GM21390 (cell line): ENCODE results near the gene CADPS2.

ENCODE experiments used
- ATAC-seq: cut with Tn5 transposase; IDR thresholded peaks from one replicate; pipeline ENCODE4 v1.9.1; 2021; ENCODE audit not compliant: unreplicated experiment

CADPS2 gene

DNA sequence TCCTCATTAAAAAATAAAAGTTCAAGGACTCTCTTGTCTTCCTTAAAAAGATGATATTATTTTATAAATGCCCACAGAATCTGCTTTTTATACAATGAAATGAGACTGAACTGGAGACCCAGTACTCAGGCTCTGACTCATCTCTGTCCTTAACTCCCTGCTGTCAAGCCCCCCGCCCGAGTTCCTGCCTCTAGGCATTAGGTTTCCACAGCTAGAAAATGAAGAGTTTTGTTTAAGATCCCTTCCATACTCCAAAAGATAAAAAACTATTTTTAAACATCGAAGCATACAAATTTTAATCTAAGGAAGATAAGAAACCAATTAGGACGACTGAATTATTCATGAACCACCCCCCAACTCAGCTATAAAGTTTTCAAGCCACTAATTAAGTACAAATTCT is 484.0 kb downstream of the CADPS2 start:
- no peak for ATAC-seq

- no peak for ATAC-seq
Measured at GRCh38 chr7:122397381-122397780, 488.9 kb downstream of the CADPS2 start.

GRCh38 chr7:122394512-122394911 is 491.7 kb downstream of the CADPS2 start:
- ATAC-seq: no peak

DNA sequence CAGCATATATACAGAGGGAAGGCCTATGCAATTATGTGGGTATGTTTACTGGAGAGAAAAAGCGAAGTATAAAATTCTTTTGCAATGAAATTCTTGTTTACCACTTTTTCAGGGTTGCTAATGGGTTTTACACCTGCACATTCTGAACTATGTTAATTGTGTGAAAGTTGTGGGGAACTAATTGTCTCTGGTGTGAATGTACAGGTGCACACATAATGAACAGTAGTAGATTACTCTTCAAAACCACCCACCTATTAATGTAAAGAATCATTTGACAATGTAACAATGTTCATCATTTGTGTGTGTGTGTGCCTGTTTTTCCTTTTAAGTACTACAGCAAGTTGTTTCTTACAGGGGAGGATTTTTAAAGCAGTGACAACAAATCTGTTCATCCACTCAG is 501.7 kb downstream of the CADPS2 start:
- no peak for ATAC-seq

DNA sequence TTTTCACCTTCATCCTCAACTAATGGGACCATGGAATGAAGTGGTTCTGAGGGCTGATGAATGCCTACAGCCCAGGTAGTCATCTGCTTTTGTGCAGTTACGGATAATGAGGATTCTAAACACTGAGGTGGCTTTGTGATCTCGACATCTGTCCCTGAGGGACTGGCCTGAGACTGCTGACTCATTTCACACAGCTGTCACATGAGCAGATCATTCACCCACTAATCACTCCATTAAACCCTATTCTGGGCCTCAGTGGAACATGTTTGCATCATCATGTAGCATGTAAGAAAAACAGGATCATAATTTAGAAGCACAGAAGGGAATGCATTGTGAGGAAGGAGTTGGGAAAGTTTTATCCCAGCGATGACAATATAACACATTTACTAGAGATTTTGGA is 502.3 kb downstream of the CADPS2 start:
- ATAC-seq: peak; percentile 86

GRCh38 chr7:122380992-122381391 is 505.3 kb downstream of the CADPS2 start:
- no peak for ATAC-seq

DNA sequence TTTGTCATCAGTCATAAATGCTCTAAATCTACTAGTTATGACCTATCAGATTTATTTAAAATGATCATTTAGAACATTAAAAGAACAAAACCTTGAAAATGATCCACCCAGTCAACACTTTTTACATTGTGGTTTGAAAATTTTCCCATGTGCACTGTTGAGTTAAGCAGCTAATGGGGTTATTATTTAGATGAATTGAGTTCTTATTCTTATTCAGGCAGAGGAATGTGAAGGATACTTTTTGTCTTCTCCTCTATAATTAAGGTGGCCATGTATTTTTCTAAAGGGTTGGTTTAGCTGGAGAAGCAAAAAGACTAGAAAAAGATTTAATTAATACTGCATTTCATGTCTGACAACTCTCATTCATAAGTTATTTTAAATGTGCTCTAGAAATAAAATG is 506.8 kb downstream of the CADPS2 start:
- ATAC-seq: no peak

- no peak for ATAC-seq
Measured at GRCh38 chr7:122369756-122370155, 516.5 kb downstream of the CADPS2 start.

DNA sequence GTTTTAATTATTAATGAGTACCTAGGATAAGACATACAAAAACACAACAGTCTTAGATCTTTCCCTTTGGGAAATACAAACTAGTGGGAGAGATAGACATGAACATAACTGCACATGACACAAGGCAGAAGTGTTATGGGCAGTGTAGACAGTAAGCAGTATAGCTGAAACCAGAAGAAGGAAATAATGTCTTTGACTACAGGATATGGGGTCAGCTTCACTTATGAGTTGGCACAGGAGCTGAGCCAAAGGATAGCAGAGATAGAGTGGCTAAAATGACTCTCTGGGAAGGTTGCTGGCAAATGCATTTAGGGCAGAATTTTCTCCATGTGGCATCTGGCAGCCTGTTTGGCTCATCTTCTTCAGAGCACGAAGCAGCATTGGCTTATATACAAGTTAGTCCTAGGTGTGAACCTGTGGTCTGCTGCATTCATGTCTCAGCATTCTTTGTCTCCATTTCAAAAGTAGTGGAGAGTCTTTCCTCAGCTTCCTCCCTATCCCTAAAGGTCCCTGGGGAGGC is 521.4 kb downstream of the CADPS2 start:
- ATAC-seq: no peak

GRCh38 chr7:122363144-122363543 is 523.1 kb downstream of the CADPS2 start:
- ATAC-seq: no peak

- ATAC-seq: no peak
Measured at GRCh38 chr7:122362473-122362872, 523.8 kb downstream of the CADPS2 start.

DNA sequence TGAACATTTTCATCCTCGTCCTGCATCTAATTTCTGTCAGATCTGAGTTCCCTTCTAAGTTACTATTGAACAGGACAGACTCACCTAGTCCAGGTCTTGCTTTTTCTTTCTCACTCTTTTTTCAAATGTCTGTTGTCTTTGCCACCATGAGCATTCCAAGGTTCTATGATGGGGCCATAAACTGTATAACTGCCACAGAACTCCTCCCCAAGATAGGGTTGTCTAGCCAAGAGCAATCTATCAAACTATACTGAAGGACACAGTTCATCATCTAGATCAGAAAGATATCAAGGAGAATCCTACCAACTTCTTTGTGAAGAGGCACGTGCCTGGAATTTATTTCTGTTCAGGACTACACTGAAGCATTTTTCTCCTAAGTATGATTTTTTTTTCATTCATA is 531.6 kb downstream of the CADPS2 start:
- no peak for ATAC-seq

DNA sequence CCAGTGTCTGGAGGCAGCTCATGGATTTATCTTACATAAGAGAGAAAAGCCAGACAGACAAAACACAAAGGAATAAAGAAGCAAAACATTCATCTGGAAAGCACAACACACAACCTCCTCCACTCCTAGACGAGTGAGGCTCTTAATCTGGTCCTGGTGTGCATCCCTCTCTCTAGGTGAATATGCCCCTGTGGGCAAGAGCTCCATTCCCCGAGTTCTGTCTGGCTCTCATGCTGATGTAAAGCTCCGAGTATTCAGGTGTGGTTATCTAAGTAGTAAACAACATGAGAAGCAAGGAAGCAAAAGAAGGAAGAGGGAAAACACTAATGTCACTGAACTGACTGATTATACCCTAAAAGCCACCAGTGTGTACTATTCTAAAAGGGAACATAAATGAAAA is 533.8 kb downstream of the CADPS2 start:
- no peak for ATAC-seq

GRCh38 chr7:122350701-122351100 is 535.6 kb downstream of the CADPS2 start:
- no peak for ATAC-seq

DNA sequence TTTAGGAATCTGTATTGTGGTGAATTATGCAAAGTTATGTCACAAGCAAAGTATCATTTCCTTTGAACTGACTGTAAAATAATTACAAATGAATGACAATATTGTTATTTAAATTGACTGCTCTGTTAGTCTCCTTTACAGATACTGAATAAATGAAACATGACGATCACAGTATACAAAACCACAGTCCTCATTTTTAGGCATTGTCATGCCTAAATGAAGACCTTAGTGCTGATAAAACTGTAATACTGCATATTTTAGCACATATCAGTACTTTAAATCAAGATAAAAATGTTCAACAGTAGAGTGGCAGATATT is 542.0 kb downstream of the CADPS2 start:
- ATAC-seq: no peak

GRCh38 chr7:122343601-122344302 is 542.5 kb downstream of the CADPS2 start:
- no peak for ATAC-seq

DNA sequence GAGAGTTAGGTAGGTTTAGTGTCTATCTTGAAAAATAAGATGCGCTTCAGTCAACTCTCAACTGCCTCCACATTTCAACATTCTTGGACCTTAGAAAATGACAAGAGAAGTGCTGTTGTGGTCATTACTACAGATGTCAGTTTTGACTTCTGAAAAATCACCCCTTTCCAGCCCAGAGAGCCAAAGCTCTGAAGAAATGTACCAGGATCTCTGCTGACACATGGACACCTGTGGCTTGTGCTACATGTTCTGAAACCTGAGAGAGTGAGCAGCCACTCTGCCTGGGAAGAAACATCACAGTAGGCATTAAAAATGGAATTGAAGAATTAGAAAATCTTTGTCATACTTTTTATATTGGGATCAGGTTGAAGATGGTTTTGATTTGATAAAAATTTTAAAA is 545.8 kb downstream of the CADPS2 start:
- no peak for ATAC-seq

GRCh38 chr7:122339145-122339904 is 546.9 kb downstream of the CADPS2 start:
- no peak for ATAC-seq

GRCh38 chr7:122337011-122337410 is 549.2 kb downstream of the CADPS2 start:
- ATAC-seq: no peak

GRCh38 chr7:122329145-122329802 is 557.0 kb downstream of the CADPS2 start:
- no peak for ATAC-seq

DNA sequence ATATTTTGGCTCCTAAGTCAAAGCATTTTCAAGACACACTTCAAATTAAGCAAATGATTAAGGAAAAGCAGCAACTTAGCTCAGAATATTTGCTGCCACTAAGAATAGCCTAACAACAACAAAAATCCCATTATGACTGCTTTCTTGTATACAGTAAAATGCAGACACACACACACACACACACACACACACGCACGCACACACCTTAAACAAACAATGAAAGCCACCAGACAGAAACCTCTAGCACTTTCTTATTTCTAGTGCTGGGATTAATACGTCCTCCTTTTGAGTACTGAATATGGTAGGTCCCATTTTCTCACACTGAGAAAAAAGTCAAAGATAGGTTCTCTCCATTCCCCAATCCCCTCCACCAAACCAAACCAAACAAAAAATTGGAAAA is 558.3 kb downstream of the CADPS2 start:
- ATAC-seq: no peak
